ENCODE data around the gene PTPN1. TPM values are rescaled to one million over a fixed set of nuclear protein-coding genes. Genes with fewer than 3 reads are reported as not detected.
"Not testable (repeated sequence)": the region's sequence is repeated elsewhere in the genome, so short reads cannot be mapped to it uniquely, and the experiment has no call there.

Gene PTPN1
- total RNA-seq, 1 experiment from 2014 or later = 30.8 TPM

GRCh38 chr20:50568549-50568942 lies 58.4 kb downstream of the PTPN1 start:
- Histone ChIP-seq H2BK12ac (ENCODE audit: insufficient read length, low read depth, low read length) (no peak overlapping the region), H3K4me1 (ENCODE audit: insufficient read depth, low read length) (no peaks in the 10 kb centered on the region), H2AFZ (ENCODE audit: low read length) (no peak overlapping the region), H3K27me3 (ENCODE audit: insufficient read depth, low read length) (no peaks in the 10 kb centered on the region), H2BK120ac (ENCODE audit: low read depth, low read length, poor library complexity, severe bottlenecking) (no peak overlapping the region), H3K27ac (ENCODE audit: insufficient read length, low read depth, low read length) (no peak overlapping the region), H3K79me2 (ENCODE audit: insufficient read depth, low read length) (no peaks in the 10 kb centered on the region), H3K4ac (ENCODE audit: low read depth, low read length) (no peak overlapping the region), H3K23ac (ENCODE audit: insufficient read length, low read depth, low read length) (no peak overlapping the region), H2BK20ac (ENCODE audit: low read depth, low read length, poor library complexity, severe bottlenecking) (no peak overlapping the region), H4K91ac (ENCODE audit: insufficient read length, low read depth, low read length) (no peak overlapping the region), H3K4me2 (ENCODE audit: insufficient read depth, insufficient read length, low read length) (no peak overlapping the region), H3K9me3 (ENCODE audit: control insufficient read depth, low read depth, low read length) (no peaks in the 10 kb centered on the region), H3K56ac (ENCODE audit: insufficient read length, low read depth, low read length) (no peak overlapping the region), H2BK15ac (ENCODE audit: low read depth, low read length) (no peak overlapping the region), H4K5ac (ENCODE audit: insufficient read length, low read depth, low read length) (no peak overlapping the region), H2AK5ac (ENCODE audit: insufficient read length, low read length) (no peak overlapping the region), H3T11ph (ENCODE audit: low read length) (no peak overlapping the region), H3K18ac (ENCODE audit: insufficient read length, low read depth, low read length) (no peak overlapping the region), H3K23me2 (ENCODE audit: insufficient read length, low read depth, low read length, poor library complexity, severe bottlenecking) (no peaks in the 10 kb centered on the region), H3K14ac (ENCODE audit: insufficient read depth, low read length) (no peak overlapping the region), H3K9ac (ENCODE audit: extremely low read depth, insufficient read length, low read length) (no peak overlapping the region), H4K8ac (replicated peaks; ENCODE audit: insufficient read length, low read depth, low read length) (no peak overlapping the region), H2BK5ac (ENCODE audit: insufficient read length, low read length) (no peak overlapping the region), H4K20me1 (ENCODE audit: control insufficient read depth, insufficient read depth, insufficient read length) (no peaks in the 10 kb centered on the region), H3K79me1 (ENCODE audit: insufficient read depth, low read depth, low read length, poor library complexity, severe bottlenecking) (no peaks in the 10 kb centered on the region)
- Mint-ChIP-seq H3K4me3 (no peak overlapping the region), H3K27me3 (ENCODE audit: low read depth) (no peaks in the 10 kb centered on the region), H3K36me3 (ENCODE audit: insufficient read depth in 1 of 3, low read depth in 3 of 3) (peaks cover 0 to 34% (median 16%) of the 10 kb centered on the region in 3 experiments; a peak in 6 of 7 replicates), H3K4me1 (peaks cover 0 to 2% of the 10 kb centered on the region in 2 experiments; a peak in 2 of 4 replicates), H3K9me3 (no peaks in the 10 kb centered on the region), H3K27ac (peak overlapping the region in 1 of 3 experiments; percentile 36; a peak in 1 of 7 replicates)
- no CpG with 5 or more reads among the region's 11 CpGs for WGBS (ENCODE audit: extremely low coverage, insufficient read length, low lambda C conversion rate)
- TF ChIP-seq CTCF (conservative IDR thresholded peaks at IDR 0.05) = no peak
- peak; percentile 15 for DNase-seq

- not testable (repeated sequence) for H3K4me2 ChIP-seq (ENCODE audit: insufficient read depth, insufficient read length, low read length); H3K79me2 ChIP-seq (ENCODE audit: insufficient read depth, low read length); H2BK12ac ChIP-seq (ENCODE audit: insufficient read length, low read depth, low read length); H3K79me1 ChIP-seq (ENCODE audit: insufficient read depth, low read depth, low read length, poor library complexity, severe bottlenecking); H4K20me1 ChIP-seq (ENCODE audit: control insufficient read depth, insufficient read depth, insufficient read length); H3K27me3 ChIP-seq (ENCODE audit: insufficient read depth, low read length); H2BK5ac ChIP-seq (ENCODE audit: insufficient read length, low read length); H3K4me1 Mint-ChIP-seq; H3K18ac ChIP-seq (ENCODE audit: insufficient read length, low read depth, low read length); H3K4me3 Mint-ChIP-seq; H3K27me3 Mint-ChIP-seq (ENCODE audit: low read depth); H2AK5ac ChIP-seq (ENCODE audit: insufficient read length, low read length); H3K4me1 ChIP-seq (ENCODE audit: insufficient read depth, low read length); H3T11ph ChIP-seq (ENCODE audit: low read length); H4K8ac ChIP-seq (replicated peaks; ENCODE audit: insufficient read length, low read depth, low read length); H3K9me3 ChIP-seq (ENCODE audit: control insufficient read depth, low read depth, low read length); H2BK120ac ChIP-seq (ENCODE audit: low read depth, low read length, poor library complexity, severe bottlenecking); H3K27ac ChIP-seq (ENCODE audit: insufficient read length, low read depth, low read length); H3K9ac ChIP-seq (ENCODE audit: extremely low read depth, insufficient read length, low read length); H3K23me2 ChIP-seq (ENCODE audit: insufficient read length, low read depth, low read length, poor library complexity, severe bottlenecking); H4K5ac ChIP-seq (ENCODE audit: insufficient read length, low read depth, low read length); H2BK20ac ChIP-seq (ENCODE audit: low read depth, low read length, poor library complexity, severe bottlenecking); DNase-seq; H3K4ac ChIP-seq (ENCODE audit: low read depth, low read length); H4K91ac ChIP-seq (ENCODE audit: insufficient read length, low read depth, low read length); H3K14ac ChIP-seq (ENCODE audit: insufficient read depth, low read length); H2AFZ ChIP-seq (ENCODE audit: low read length); H3K9me3 Mint-ChIP-seq; H3K56ac ChIP-seq (ENCODE audit: insufficient read length, low read depth, low read length); H2BK15ac ChIP-seq (ENCODE audit: low read depth, low read length); H3K23ac ChIP-seq (ENCODE audit: insufficient read length, low read depth, low read length)
- Mint-ChIP-seq H3K27ac (peak overlapping the region in 2 of 3 experiments; percentile 6 to 50; a peak in 2 of 7 replicates), H3K36me3 (ENCODE audit: insufficient read depth in 1 of 3, low read depth in 3 of 3) (peaks cover 2 to 36% (median 21%) of the 10 kb centered on the region in 3 experiments; a peak in 6 of 7 replicates)
- WGBS (ENCODE audit: extremely low coverage, insufficient read length, low lambda C conversion rate) = no CpG with 5 or more reads among the region's 7 CpGs
Observed at GRCh38 chr20:50569487-50569863, 59.3 kb downstream of the PTPN1 start.
